H9 (cell line): ENCODE measurements around the gene ADAM8. TPM values are rescaled to one million over a fixed set of nuclear protein-coding genes. Genes with fewer than 3 reads are reported as not detected.

Experiments used
- DNase-seq: peaks from one replicate; pipeline ENCODE4 v3.0.0-alpha.2; 2017
- H2AFZ ChIP-seq: one replicate; pipeline ENCODE4 v1.6.1; 2013; ENCODE audit warnings: mild to moderate bottlenecking, low read length, control low read depth, moderate library complexity
- H2AK5ac ChIP-seq: 2 replicates; pipeline ENCODE4 v1.6.1; 2013; ENCODE audit warnings: low read length, control low read depth, mixed read lengths; ENCODE audit not compliant: insufficient read length
- H2BK120ac ChIP-seq: one replicate; pipeline ENCODE4 v1.6.1; 2013; ENCODE audit warnings: low read depth, mild to moderate bottlenecking, low read length, control low read depth, inconsistent platforms; ENCODE audit not compliant: poor library complexity, severe bottlenecking
- H2BK12ac ChIP-seq: 2 replicates; pipeline ENCODE4 v1.6.1; 2013; ENCODE audit warnings: low read length, control low read depth, mixed read lengths, low read depth; ENCODE audit not compliant: insufficient read length
- H2BK15ac ChIP-seq: 2 replicates; pipeline ENCODE4 v1.6.1; 2013; ENCODE audit warnings: low read depth, low read length, control low read depth
- H2BK20ac ChIP-seq: one replicate; pipeline ENCODE4 v1.6.1; 2013; ENCODE audit warnings: low read depth, mild to moderate bottlenecking, low read length, control low read depth, inconsistent platforms; ENCODE audit not compliant: poor library complexity, severe bottlenecking
- H2BK5ac ChIP-seq: 2 replicates; pipeline ENCODE4 v1.6.1; 2013; ENCODE audit warnings: low read length, control low read depth, mixed read lengths; ENCODE audit not compliant: insufficient read length
- H3K14ac ChIP-seq: 2 replicates; pipeline ENCODE4 v1.6.1; 2013; ENCODE audit warnings: low read length, control low read depth; ENCODE audit not compliant: insufficient read depth
- H3K18ac ChIP-seq: 2 replicates; pipeline ENCODE4 v1.6.1; 2013; ENCODE audit warnings: low read depth, mild to moderate bottlenecking, mixed read lengths, low read length, control low read depth; ENCODE audit not compliant: insufficient read length
- H3K23ac ChIP-seq: 2 replicates; pipeline ENCODE4 v1.6.1; 2013; ENCODE audit warnings: low read length, control low read depth, mixed read lengths, low read depth; ENCODE audit not compliant: insufficient read length
- H3K23me2 ChIP-seq: 2 replicates; pipeline ENCODE4 v1.6.1; 2013; ENCODE audit warnings: low read depth, mild to moderate bottlenecking, mixed read lengths, low read length, control low read depth; ENCODE audit not compliant: insufficient read length, poor library complexity, severe bottlenecking
- H3K27ac ChIP-seq: 2 replicates; pipeline ENCODE4 v1.5.1; 2013; ENCODE audit warnings: low read length, control low read depth, mixed read lengths, low read depth; ENCODE audit not compliant: insufficient read length
- H3K27me3 ChIP-seq: 2 replicates; pipeline ENCODE4 v1.6.1; 2013; ENCODE audit warnings: low read length, control low read depth, inconsistent platforms; ENCODE audit not compliant: insufficient read depth
- H3K4ac ChIP-seq: 2 replicates; pipeline ENCODE4 v1.6.1; 2013; ENCODE audit warnings: low read depth, mild to moderate bottlenecking, control low read depth, inconsistent platforms, low read length, moderate library complexity
- H3K4me1 ChIP-seq: 2 replicates; pipeline ENCODE4 v1.6.1; 2013; ENCODE audit warnings: low read length, control low read depth, inconsistent platforms; ENCODE audit not compliant: insufficient read depth
- H3K4me2 ChIP-seq: 2 replicates; pipeline ENCODE4 v1.6.1; 2013; ENCODE audit warnings: low read length, control low read depth, mixed read lengths; ENCODE audit not compliant: insufficient read length, insufficient read depth
- H3K56ac ChIP-seq: 2 replicates; pipeline ENCODE4 v1.6.1; 2013; ENCODE audit warnings: low read depth, mild to moderate bottlenecking, mixed read lengths, low read length, control low read depth; ENCODE audit not compliant: insufficient read length
- H3K79me1 ChIP-seq: 2 replicates; pipeline ENCODE4 v1.6.1; 2013; ENCODE audit warnings: low read depth, mild to moderate bottlenecking, moderate library complexity, low read length, control low read depth, inconsistent platforms; ENCODE audit not compliant: insufficient read depth, poor library complexity, severe bottlenecking
- H3K79me2 ChIP-seq: 2 replicates; pipeline ENCODE4 v1.6.1; 2013; ENCODE audit warnings: low read length, control low read depth, inconsistent platforms; ENCODE audit not compliant: insufficient read depth
- H3K9ac ChIP-seq: 2 replicates; pipeline ENCODE4 v1.6.1; 2013; ENCODE audit warnings: low read length, control low read depth, mixed read lengths; ENCODE audit not compliant: insufficient read length; ENCODE audit errors: extremely low read depth
- H3K9me3 ChIP-seq: one replicate; pipeline ENCODE4 v1.6.1; 2013; ENCODE audit warnings: low read depth, low read length, inconsistent platforms; ENCODE audit not compliant: control insufficient read depth
- H3T11ph ChIP-seq: one replicate; pipeline ENCODE4 v1.6.1; 2013; ENCODE audit warnings: mild to moderate bottlenecking, low read length, control low read depth, inconsistent platforms
- H4K20me1 ChIP-seq: one replicate; pipeline ENCODE4 v1.6.1; 2013; ENCODE audit not compliant: control insufficient read depth, insufficient read length, insufficient read depth
- H4K5ac ChIP-seq: 2 replicates; pipeline ENCODE4 v1.6.1; 2013; ENCODE audit warnings: low read depth, mild to moderate bottlenecking, mixed read lengths, low read length, control low read depth; ENCODE audit not compliant: insufficient read length
- H4K8ac ChIP-seq: replicated peaks from 2 replicates; pipeline ENCODE4 v1.6.1; 2013; ENCODE audit warnings: low read length, control low read depth, mixed read lengths, low read depth; ENCODE audit not compliant: insufficient read length
- H4K91ac ChIP-seq: 2 replicates; pipeline ENCODE4 v1.6.1; 2013; ENCODE audit warnings: low read depth, mild to moderate bottlenecking, moderate library complexity, mixed read lengths, low read length, control low read depth; ENCODE audit not compliant: insufficient read length
- H3K27ac Mint-ChIP-seq, 3 experiments: 2 replicates in 2 of 3; 3 replicates in 1 of 3; pipeline ENCODE4 v1.8.0; 2020 to 2021; ENCODE audit warnings: mixed read lengths in 3 of 3, mild to moderate bottlenecking in 1 of 3, moderate library complexity in 1 of 3
- H3K27me3 Mint-ChIP-seq: 2 replicates; pipeline ENCODE4 v1.8.0; 2021; ENCODE audit warnings: low read depth, mild to moderate bottlenecking, moderate library complexity, mixed read lengths
- H3K36me3 Mint-ChIP-seq, 3 experiments: 2 replicates in 2 of 3; 3 replicates in 1 of 3; pipeline ENCODE4 v1.8.0; 2020 to 2021; ENCODE audit warnings: low read depth in 3 of 3, mixed read lengths in 3 of 3; ENCODE audit not compliant: insufficient read depth in 1 of 3
- H3K4me1 Mint-ChIP-seq, 2 experiments: 2 replicates each; pipeline ENCODE4 v1.8.0; 2020; ENCODE audit warnings: mixed read lengths in 2 of 2
- H3K4me3 Mint-ChIP-seq, 2 experiments: 2 replicates in 1 of 2; 3 replicates in 1 of 2; pipeline ENCODE4 v1.8.0; 2020 to 2021; ENCODE audit warnings: mild to moderate bottlenecking in 2 of 2, mixed read lengths in 2 of 2, moderate library complexity in 1 of 2
- H3K9me3 Mint-ChIP-seq, 2 experiments: 2 replicates in 1 of 2; 3 replicates in 1 of 2; pipeline ENCODE4 v1.8.0; 2020; ENCODE audit warnings: mild to moderate bottlenecking in 2 of 2, mixed read lengths in 2 of 2, moderate library complexity in 1 of 2
- CTCF ChIP-seq: fragments of 200-600 bp; sonication (generic); conservative IDR thresholded peaks from 3 replicates; pipeline ENCODE4 v1.8.0; 2021; ENCODE audit warnings: antibody characterized with exemption, mild to moderate bottlenecking
- WGBS: extraction: QIAGEN DNeasy Blood & Tissue Kit; methylation state at CpG from one replicate; pipeline ENCODE4 v1.1.7; 2013; ENCODE audit warnings: missing lambda C conversion rate, low lambda C conversion rate, mixed read lengths; ENCODE audit not compliant: insufficient read length; ENCODE audit errors: extremely low coverage; 5-methylcytosine and 5-hydroxymethylcytosine counted together
- total RNA-seq: library from RNA; stranded (reverse); gene quantifications from 2 replicates; pipeline ENCODE4 v1.2.1, GENCODE V29; 2021

ADAM8 gene
- total RNA-seq, 1 experiment from 2014 or later: 5.4 TPM

DNA sequence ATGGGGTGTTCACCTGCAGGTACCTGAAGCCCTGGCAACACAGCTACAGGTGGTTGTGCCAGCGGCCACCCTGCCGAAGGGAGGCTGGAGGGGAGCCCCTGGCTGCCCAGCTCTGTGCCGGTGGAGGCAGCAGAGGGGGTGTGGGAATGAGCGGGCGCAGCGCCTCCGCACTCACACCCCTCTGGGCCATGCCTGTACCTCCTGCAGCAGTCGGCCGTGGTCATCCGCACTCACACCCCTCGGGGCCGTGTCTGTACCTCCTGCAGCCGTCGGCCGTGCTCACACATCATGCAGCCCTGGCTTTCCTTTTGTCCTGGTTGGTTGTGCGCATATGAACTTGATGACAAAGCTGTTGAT lies 33.7 kb upstream of the ADAM8 start:
- Histone ChIP-seq H3K14ac (no peak overlapping the region), H3K4me2 (no peak overlapping the region), H2BK120ac (no peak overlapping the region), H2BK15ac (no peak overlapping the region), H4K5ac (no peak overlapping the region), H3K18ac (no peak overlapping the region), H2BK20ac (no peak overlapping the region), H3K23me2 (peaks cover 9% of the 10 kb centered on the region), H3K4ac (no peak overlapping the region), H3T11ph (no peak overlapping the region), H3K27ac (no peak overlapping the region), H2AFZ (no peak overlapping the region), H4K20me1 (no peaks in the 10 kb centered on the region), H3K79me1 (peaks cover 6% of the 10 kb centered on the region), H3K79me2 (peaks cover 7% of the 10 kb centered on the region; the same call in 1 of the 2 replicates), H2AK5ac (no peak overlapping the region), H3K56ac (no peak overlapping the region), H3K9ac (no peak overlapping the region), H3K4me1 (no peaks in the 10 kb centered on the region), H3K23ac (no peak overlapping the region), H4K91ac (no peak overlapping the region), H3K27me3 (no peaks in the 10 kb centered on the region), H2BK5ac (no peak overlapping the region), H2BK12ac (no peak overlapping the region), H3K9me3 (no peaks in the 10 kb centered on the region), H4K8ac (no peak overlapping the region)
- no peaks in the 10 kb centered on the region; the same call in 1 of the 2 replicates for H3K27me3 Mint-ChIP-seq
- peaks cover 11 to 14% of the 10 kb centered on the region in 2 experiments for H3K4me1 Mint-ChIP-seq
- DNase-seq: no peak
- H3K4me3 Mint-ChIP-seq: peak overlapping the region in 1 of 2 experiments; percentile 58; a peak in 1 of 5 replicates
- H3K27ac Mint-ChIP-seq: no peak overlapping the region
- no peaks in the 10 kb centered on the region; a peak in 2 of 5 replicates for H3K9me3 Mint-ChIP-seq
- H3K36me3 Mint-ChIP-seq: peaks cover 4 to 34% (median 19%) of the 10 kb centered on the region in 3 experiments
- WGBS: no CpG with 5 or more reads among the region's 16 CpGs
- no peak for TF ChIP-seq CTCF
